ENCODE measurements around the gene CUZD1. TPM values are rescaled to one million over a fixed set of nuclear protein-coding genes. Genes with fewer than 3 reads are reported as not detected.
A peak's percentile ranks its signal among the peaks of the same experiment; 100 is the strongest.

Gene CUZD1
- total RNA-seq, 8 experiments from 2014 or later = 0.38 to 5.1 (median 1.4) TPM

GRCh38 chr10:122822973-122823690 lies 22.5 kb downstream of the CUZD1 start:
- Histone ChIP-seq H3K27ac (no peak overlapping the region), H3K4me3 (no peak overlapping the region), H3K4me1 (replicated peaks in 1 of 2) (no peaks in the 10 kb centered on the region)
- no peak for ATAC-seq (replicated peaks in 6 of 8)
- WGBS, 10 experiments = 0 to 87% (median 50%) methylated on average over 1 to 6 of the region's 11 CpGs; no CpG with 5 or more reads in 5 of the 10 experiments
- in situ Hi-C loops (cut with MboI; ENCODE audit: low pct_unique_long_range_greater_than_20kb in 2 of 9, low sequenced_read_pairs in 9 of 9, unreplicated experiment in 9 of 9) = no loop called here

- 0 to 86% (median 35%) methylated on average over 1 to 3 of the region's 3 CpGs; no CpG with 5 or more reads in 3 of the 10 experiments for WGBS, 10 experiments
- Histone ChIP-seq H3K27ac (no peak overlapping the region), H3K4me1 (replicated peaks in 1 of 2) (no peaks in the 10 kb centered on the region), H3K4me3 (no peak overlapping the region)
- in situ Hi-C loops (cut with MboI; ENCODE audit: low pct_unique_long_range_greater_than_20kb in 2 of 9, low sequenced_read_pairs in 9 of 9, unreplicated experiment in 9 of 9) = no loop called here
- no peak for ATAC-seq (replicated peaks in 6 of 8)
These were observed 23.8 kb downstream of the CUZD1 start for GRCh38 chr10:122821808-122822207.

DNA sequence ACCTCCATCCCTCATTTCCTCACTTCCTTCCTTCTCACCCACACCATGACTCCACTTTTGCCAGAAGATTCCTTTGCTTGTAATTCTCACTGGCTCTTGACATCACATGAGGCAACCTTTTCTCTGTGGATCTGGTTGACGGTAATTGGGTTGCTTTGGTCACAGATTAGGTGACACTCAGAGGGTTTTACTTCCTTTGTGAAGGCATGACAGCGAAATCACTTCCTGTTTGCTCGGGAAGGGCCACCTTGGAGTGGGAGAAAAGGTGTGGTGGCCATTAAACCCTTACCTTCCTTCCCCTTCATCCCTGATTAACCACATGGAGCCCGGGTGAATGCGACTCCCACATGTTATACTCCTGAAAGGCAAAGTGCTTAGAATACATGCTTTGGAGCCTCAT lies 30.2 kb downstream of the CUZD1 start:
- no peak for ATAC-seq (replicated peaks in 6 of 8)
- WGBS, 10 experiments = 0 to 93% (median 71%) methylated on average over 1 to 4 of the region's 5 CpGs; no CpG with 5 or more reads in 2 of the 10 experiments
- in situ Hi-C loops (cut with MboI; ENCODE audit: low pct_unique_long_range_greater_than_20kb in 2 of 9, low sequenced_read_pairs in 9 of 9, unreplicated experiment in 9 of 9) = no loop called here

DNA sequence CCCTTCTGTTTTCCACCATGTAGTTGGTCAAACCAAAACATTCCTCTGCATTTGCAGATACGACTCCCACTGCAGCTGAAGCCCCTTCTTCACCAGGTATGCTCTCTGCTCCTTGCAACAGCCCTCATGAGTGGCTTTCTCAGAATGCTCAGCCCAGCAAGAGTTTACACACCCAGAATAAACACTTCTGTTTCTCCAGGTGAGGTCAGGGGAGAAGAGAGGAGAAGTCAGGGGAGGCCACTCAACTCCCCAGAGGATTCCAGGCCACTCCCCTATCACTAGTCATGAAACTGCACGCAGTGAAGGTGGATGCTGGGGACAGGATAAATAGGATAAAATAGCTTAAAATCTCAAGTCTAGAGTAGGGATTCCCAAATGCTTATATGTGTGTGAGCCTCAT lies 31.2 kb downstream of the CUZD1 start:
- H3K27ac ChIP-seq = no peak overlapping the region
- H3K4me3 ChIP-seq = no peak overlapping the region
- no peak for ATAC-seq (replicated peaks in 6 of 8)
- WGBS, 10 experiments = 0 to 89% (median 45%) methylated on average over 1 to 2 of the region's 2 CpGs; no CpG with 5 or more reads in 4 of the 10 experiments
- in situ Hi-C loops (cut with MboI; ENCODE audit: low pct_unique_long_range_greater_than_20kb in 2 of 9, low sequenced_read_pairs in 9 of 9, unreplicated experiment in 9 of 9) = no loop called here
- no peaks in the 10 kb centered on the region for H3K4me1 ChIP-seq (replicated peaks in 1 of 2)

More for the DNA sequence above, 30.2 kb downstream of the CUZD1 start:
- no peak overlapping the region for H3K27ac ChIP-seq
- no peak overlapping the region for H3K4me3 ChIP-seq
- H3K4me1 ChIP-seq (replicated peaks in 1 of 2) = no peaks in the 10 kb centered on the region

GRCh38 chr10:122812751-122813150 lies 32.9 kb downstream of the CUZD1 start:
- H3K4me1 ChIP-seq (replicated peaks in 1 of 2) = no peaks in the 10 kb centered on the region
- in situ Hi-C loops (cut with MboI; ENCODE audit: low pct_unique_long_range_greater_than_20kb in 2 of 9, low sequenced_read_pairs in 9 of 9, unreplicated experiment in 9 of 9) = no loop called here
- no peak for ATAC-seq (replicated peaks in 6 of 8)
- H3K27ac ChIP-seq = no peak overlapping the region
- no peak overlapping the region for H3K4me3 ChIP-seq
- WGBS, 10 experiments = 12 to 83% (median 73%) methylated on average over 1 to 3 of the region's 4 CpGs; no CpG with 5 or more reads in 5 of the 10 experiments

GRCh38 chr10:122802282-122802681 lies 43.4 kb downstream of the CUZD1 start:
- Histone ChIP-seq H3K4me3 (no peak overlapping the region), H3K27ac (no peak overlapping the region), H3K4me1 (replicated peaks in 1 of 2) (no peaks in the 10 kb centered on the region)
- 80 to 92% methylated on average over 1 to 2 of the region's 7 CpGs; no CpG with 5 or more reads in 8 of the 10 experiments for WGBS, 10 experiments
- in situ Hi-C loops (cut with MboI; ENCODE audit: low pct_unique_long_range_greater_than_20kb in 2 of 9, low sequenced_read_pairs in 9 of 9, unreplicated experiment in 9 of 9) = no loop called here
- ATAC-seq (replicated peaks in 6 of 8) = no peak

GRCh38 chr10:122798704-122799231 lies 46.9 kb downstream of the CUZD1 start:
- 67 to 100% (median 80%) methylated on average over 1 to 2 of the region's 12 CpGs; no CpG with 5 or more reads in 6 of the 10 experiments for WGBS, 10 experiments
- in situ Hi-C loops (cut with MboI; ENCODE audit: low pct_unique_long_range_greater_than_20kb in 2 of 9, low sequenced_read_pairs in 9 of 9, unreplicated experiment in 9 of 9) = no loop called here
- Histone ChIP-seq H3K4me1 (replicated peaks in 1 of 2) (no peaks in the 10 kb centered on the region), H3K4me3 (no peak overlapping the region), H3K27ac (no peak overlapping the region)
- ATAC-seq (replicated peaks in 6 of 8) = no peak

DNA sequence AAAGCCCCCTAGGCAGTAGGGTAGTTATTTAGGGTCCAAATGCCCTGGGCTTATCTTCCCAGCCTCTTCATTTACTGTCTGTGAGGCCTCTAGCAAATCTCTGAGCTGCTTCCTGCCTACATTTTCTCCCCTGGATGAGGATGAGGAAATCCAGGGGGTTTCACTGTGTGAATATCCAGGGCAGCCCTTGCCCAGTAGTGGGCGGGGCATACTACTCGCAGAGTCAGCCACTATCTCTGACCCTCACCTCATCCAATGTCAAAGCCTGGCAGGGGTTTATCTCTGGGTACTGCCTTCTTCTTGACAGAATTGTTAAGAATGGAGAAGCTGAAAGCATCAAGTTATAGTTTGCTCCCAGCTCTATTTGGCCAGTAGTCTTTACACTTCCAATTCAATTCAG lies 48.9 kb downstream of the CUZD1 start:
- ATAC-seq (replicated peaks in 6 of 8) = no peak

GRCh38 chr10:122795924-122796323 lies 49.7 kb downstream of the CUZD1 start:
- Histone ChIP-seq H3K4me3 (no peak overlapping the region), H3K4me1 (replicated peaks in 1 of 2) (no peaks in the 10 kb centered on the region), H3K27ac (no peak overlapping the region)
- in situ Hi-C loops (cut with MboI; ENCODE audit: low pct_unique_long_range_greater_than_20kb in 2 of 9, low sequenced_read_pairs in 9 of 9, unreplicated experiment in 9 of 9) = no loop called here
- ATAC-seq (replicated peaks in 6 of 8) = no peak
- WGBS, 10 experiments = 10 to 80% (median 30%) methylated on average over 2 of the region's 5 CpGs; no CpG with 5 or more reads in 3 of the 10 experiments

More for the DNA sequence above, 48.9 kb downstream of the CUZD1 start:
- Histone ChIP-seq H3K27ac (no peak overlapping the region), H3K4me1 (replicated peaks in 1 of 2) (no peaks in the 10 kb centered on the region), H3K4me3 (no peak overlapping the region)
- in situ Hi-C loops (cut with MboI; ENCODE audit: low pct_unique_long_range_greater_than_20kb in 2 of 9, low sequenced_read_pairs in 9 of 9, unreplicated experiment in 9 of 9) = no loop called here
- WGBS, 10 experiments = 0 to 50% (median 49%) methylated on average over 1 to 2 of the region's 2 CpGs; no CpG with 5 or more reads in 7 of the 10 experiments

- in situ Hi-C loops (cut with MboI; ENCODE audit: low pct_unique_long_range_greater_than_20kb in 2 of 9, low sequenced_read_pairs in 9 of 9, unreplicated experiment in 9 of 9) = no loop called here
- Histone ChIP-seq H3K4me1 (replicated peaks in 1 of 2) (no peaks in the 10 kb centered on the region), H3K4me3 (no peak overlapping the region), H3K27ac (no peak overlapping the region)
- 0 to 14% (median 7%) methylated on average over 1 to 3 of the region's 3 CpGs; no CpG with 5 or more reads in 5 of the 10 experiments for WGBS, 10 experiments
- peak in 4 of 8 experiments; percentile 38 to 83 (median 71) for ATAC-seq (replicated peaks in 6 of 8)
These were observed 59.4 kb downstream of the CUZD1 start for GRCh38 chr10:122786269-122786668.

GRCh38 chr10:122782911-122783310 lies 62.7 kb downstream of the CUZD1 start:
- no peaks in the 10 kb centered on the region for H3K4me1 ChIP-seq (replicated peaks in 1 of 2)
- no peak overlapping the region for H3K4me3 ChIP-seq
- no peak for ATAC-seq (replicated peaks in 6 of 8)
- no peak overlapping the region for H3K27ac ChIP-seq
- WGBS, 10 experiments = 0 to 57% (median 20%) methylated on average over 1 of the region's 1 CpG; no CpG with 5 or more reads in 5 of the 10 experiments
- in situ Hi-C loops (cut with MboI; ENCODE audit: low pct_unique_long_range_greater_than_20kb in 2 of 9, low sequenced_read_pairs in 9 of 9, unreplicated experiment in 9 of 9) = no loop called here
